Lung microvascular endothelial cell (primary cell): ENCODE data around the gene ZNF771. TPM values are rescaled to one million over a fixed set of nuclear protein-coding genes. Genes with fewer than 3 reads are reported as not detected.

Experiments
- DNase-seq, 2 donors: peaks; one replicate each; pipeline versions ENCODE4 v3.0.0 to v3.0.0-alpha.2; 2010; ENCODE audit warnings: low read depth in 2 of 2
- total RNA-seq: library from RNA; depleted of rRNA; stranded (reverse); fragments of >200 nt; gene quantifications from 2 replicates; pipeline ENCODE4 v1.2.1, GENCODE V29; 2014

ZNF771 gene
- total RNA-seq, 1 donor from 2014 or later, result 10.5 TPM

DNA sequence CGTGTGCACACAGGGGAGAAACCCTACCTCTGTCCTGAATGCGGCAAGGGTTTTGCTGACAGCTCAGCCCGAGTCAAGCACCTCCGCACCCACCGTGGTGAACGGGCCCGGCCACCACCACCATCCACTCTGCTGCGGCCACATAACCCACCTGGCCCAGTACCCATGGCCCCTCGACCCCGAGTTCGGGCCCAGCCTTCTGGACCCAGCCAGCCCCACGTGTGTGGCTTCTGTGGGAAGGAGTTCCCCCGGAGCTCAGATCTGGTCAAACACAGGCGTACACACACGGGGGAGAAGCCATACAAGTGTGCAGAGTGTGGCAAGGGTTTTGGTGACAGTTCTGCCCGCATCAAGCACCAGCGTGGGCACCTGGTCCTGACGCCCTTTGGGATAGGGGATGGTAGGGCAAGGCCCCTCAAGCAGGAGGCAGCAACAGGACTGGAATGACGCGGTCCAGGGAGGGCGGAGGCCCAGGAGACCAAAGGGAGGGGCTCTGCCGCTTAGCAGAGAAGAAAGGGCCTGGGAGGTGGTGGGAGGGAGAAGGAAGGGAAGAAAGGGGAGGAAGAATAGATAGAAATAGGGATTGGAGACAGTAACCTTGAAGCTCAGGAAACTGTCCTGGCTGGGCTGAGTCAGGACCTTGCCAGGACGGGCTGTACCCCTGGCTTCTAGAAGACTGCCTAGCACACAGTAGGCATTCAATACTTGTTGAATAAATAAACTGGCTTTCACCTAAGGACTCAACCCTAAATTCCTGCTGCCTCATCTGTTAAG is 8.6 kb upstream of the ZNF771 start:
- no peak for DNase-seq

DNA sequence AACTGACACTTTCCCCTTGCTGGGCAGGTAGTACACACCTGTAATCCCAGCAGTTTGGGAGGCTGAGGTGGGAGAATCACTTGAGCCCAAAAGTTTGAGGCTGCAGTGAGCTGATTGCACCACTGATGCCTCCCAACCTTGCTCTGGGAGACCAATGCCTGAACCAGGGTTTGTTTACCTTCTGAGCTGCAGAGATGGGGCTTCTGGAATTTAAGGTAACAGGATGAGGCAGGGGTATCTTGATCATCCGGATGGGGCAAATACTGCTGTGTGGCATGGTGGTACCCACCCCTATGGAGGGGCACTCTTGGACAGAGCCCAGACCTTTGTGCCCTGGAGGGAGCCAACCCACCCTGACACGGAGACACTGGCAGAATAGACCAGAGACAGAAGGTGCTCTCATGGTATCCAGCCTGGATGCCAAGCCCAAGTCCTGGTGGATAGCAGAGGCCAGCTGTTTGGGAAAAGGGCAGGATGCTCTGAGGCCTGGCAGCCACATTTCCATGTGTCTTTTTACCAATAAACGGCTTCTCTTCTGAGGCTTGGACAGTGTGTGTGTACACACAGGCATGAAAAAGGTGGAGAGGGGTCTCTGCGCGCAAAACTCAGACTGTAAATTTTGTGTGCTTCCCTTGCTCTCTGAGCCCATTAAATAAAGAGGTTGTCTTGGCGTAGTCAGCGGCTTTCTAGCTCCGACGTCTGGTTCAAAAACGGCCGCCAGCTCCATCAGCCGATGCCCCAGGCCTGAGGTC is 7.8 kb upstream of the ZNF771 start:
- DNase-seq, result no peak

DNA sequence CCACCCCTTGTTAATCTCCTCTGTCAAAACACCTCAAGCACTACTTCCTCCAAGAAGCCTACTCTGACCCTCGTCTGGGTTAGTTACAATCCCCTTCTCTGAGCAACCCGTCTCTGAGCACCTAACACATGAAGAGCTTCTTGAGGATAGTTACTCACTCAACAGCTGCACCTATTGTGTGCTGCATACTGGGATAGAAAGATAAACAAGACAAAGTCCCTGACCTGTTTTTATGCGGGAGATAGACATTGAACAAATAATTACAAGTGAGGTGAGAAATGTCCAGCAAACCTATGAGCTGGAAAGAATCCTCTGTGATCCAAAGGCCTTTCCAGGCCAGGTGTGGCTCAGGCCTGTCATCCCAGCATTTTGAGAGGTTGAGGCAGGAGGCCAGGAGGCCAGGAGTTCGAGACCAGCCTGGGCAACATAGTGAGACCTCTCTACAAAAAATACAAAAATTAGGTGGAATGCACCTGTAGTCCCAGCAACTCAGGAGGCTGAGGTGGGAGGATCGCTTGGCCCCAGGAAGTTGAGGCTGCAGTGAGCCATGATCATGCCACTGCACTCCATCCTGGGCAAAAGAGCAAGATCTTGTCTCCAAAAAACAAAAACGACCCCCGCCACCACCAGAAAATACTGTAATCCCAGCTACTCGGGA is 5.5 kb upstream of the ZNF771 start:
- no peak for DNase-seq

DNA sequence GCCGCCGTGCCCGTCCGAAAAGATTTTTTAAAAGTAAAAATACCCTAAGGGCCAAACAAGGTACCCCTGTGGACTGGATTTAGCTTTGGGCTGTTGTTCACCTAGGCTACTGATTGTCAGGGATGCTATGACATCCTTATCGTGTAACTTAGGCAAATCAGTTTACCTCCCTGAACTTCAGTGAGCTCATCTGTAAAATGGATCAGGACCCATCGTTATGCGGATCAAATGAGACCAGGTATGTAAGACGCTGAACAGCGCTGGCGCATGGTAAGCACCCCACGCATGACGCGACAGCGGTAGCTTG is 658 bp upstream of the ZNF771 start:
- DNase-seq, result no peak

DNA sequence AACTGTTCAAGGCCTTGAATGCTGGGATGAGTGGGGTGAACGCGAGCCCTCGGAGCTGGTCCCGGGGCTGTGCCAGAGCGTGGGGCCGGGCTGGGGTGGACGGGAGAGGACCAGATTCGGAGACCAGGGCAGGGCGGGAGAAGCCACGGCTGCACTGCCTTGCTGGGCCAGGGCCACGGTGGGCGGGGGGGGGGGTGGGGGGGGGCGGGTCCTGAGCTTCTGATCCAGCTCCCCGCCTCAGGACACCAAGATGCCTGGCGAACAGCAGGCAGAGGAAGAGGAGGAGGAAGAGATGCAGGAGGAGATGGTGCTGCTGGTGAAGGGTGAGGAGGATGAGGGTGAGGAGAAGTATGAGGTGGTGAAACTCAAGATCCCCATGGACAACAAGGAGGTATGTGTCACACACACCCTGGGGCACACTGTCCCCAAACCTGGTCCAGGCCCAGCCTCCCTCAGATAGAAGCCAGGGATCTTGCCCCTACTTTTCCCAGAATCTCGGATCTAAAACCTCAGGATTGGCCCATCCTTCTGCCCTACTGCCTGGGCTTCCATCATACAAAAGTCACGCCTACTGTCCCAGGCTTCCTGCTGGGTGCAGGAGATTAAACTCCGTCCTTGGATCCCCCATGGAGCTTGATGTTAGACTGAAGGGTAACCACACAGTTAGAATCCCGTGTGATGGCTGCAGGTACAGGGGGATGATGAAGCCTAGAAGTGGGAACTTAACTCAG is 563 bp downstream of the ZNF771 start:
- no peak for DNase-seq

DNA sequence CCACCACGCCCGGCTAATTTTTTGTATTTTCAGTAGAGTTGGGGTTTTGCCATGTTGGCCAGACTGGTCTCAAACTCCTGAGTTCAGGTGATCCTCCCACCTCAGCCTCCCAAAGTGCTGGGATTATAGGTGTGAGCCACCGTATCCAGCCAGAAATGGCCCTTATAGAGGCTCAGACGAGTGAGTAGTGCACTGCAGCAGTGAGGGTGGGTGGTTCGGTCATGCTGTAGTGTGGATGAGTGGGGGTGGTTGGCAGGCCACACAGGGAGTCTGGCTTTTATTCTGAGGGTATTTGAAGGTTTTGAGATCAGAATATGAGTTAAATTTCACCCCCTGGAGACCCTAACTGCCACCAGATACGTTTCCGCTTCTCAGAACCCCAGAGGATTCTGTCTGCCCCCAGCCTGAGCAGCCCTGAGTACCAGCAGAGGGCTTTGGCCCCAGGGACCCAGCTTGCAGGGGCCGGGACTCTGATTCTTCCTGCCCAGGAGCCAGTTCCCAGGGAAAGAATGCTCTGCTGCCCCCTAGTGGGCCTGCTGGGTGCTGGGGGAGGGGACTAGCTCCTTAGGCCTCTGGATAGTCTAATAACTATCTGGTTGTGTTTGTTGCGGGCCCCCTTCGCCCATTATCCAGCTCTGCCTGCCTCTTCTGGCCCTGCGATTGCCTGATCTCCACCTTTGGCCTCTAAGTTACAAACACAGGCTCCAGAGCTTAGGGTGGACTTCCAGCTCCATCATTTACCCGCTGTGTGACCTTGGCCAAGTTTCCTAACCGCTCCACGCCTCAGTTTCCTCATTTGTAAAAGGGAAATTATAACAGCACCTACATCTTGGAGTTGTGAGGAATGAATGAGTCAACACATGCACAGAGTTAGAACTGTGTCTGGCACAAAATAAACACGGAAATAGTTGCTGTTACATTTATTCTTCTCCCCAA is 2.0 kb downstream of the ZNF771 start:
- DNase-seq, result peak; percentile 88 to 91

DNA sequence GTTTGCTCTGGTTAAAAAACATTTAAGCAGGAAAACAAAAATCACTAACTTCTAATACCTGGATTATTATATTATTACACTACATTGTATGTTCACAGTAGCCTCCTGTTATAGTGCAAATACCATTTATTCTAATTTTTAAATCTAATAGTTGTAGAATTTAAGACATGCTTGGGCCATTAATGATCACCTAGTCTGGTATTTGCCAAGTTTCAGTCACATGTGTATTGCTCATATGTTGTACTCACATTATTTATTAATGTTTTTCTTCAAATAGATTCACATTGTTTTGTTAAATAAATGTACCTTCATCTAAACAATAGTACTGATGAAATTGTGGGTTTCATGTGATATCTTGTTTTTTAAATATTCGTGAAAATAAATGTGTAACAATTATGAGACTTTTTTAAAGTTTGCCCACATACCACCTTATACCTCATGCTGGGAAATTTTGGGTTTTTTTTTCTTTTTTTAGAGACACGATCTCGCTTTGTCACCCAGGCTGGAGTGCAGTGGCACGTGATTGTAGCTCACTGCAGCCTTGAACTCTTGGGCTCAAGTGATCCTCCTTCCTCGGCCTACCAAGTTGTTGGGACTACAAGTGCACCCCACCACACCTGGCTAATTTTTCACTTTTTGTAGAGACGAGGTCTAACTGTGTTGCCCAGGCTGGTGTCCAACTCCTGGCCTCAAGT is 5.9 kb downstream of the ZNF771 start:
- no peak for DNase-seq

DNA sequence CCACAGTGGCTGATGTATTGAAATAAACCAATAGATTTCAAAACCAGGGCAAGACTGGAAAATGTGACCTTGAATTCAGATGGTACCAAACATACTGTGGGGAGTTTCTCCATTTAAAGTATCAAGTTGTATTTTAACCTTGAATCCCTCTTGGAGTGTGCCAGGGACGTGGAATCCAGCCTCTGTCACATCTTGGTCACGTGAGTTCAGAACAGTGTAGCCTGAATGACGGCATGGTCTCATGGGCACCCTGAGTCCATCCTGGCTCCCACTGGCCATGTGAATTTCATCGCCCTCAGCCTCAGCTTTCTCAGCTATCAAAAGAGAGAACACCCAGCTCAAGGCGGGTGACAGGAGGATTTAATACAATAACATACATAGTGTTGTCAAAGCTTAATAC is 6.8 kb downstream of the ZNF771 start:
- no peak for DNase-seq

DNA sequence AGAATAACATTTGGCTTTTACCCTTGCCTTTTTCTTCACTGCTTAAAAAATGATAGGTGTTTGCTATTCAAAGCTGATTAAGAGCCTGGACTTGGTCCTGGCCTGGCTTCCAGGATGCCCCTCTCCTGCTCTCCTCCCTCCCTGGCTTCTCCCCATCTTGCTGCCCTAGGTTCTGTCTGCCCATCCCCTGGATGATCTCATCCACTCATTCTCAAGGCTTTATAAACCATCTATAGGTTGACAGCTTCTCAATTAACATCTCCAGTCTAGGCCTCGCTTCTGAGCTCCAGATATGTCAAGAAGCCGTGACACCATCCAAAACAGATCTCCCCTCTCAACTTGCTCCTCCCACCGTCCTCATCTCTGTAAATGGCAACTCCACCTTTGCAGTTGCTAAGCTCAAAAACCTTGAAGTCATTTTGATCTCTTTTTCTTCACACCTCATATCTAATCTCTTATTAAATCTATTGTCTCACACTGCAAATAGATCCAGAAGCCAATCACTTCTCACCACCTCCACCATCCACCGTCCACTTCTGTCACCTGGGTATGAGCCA is 8.7 kb downstream of the ZNF771 start:
- DNase-seq, result no peak

DNA sequence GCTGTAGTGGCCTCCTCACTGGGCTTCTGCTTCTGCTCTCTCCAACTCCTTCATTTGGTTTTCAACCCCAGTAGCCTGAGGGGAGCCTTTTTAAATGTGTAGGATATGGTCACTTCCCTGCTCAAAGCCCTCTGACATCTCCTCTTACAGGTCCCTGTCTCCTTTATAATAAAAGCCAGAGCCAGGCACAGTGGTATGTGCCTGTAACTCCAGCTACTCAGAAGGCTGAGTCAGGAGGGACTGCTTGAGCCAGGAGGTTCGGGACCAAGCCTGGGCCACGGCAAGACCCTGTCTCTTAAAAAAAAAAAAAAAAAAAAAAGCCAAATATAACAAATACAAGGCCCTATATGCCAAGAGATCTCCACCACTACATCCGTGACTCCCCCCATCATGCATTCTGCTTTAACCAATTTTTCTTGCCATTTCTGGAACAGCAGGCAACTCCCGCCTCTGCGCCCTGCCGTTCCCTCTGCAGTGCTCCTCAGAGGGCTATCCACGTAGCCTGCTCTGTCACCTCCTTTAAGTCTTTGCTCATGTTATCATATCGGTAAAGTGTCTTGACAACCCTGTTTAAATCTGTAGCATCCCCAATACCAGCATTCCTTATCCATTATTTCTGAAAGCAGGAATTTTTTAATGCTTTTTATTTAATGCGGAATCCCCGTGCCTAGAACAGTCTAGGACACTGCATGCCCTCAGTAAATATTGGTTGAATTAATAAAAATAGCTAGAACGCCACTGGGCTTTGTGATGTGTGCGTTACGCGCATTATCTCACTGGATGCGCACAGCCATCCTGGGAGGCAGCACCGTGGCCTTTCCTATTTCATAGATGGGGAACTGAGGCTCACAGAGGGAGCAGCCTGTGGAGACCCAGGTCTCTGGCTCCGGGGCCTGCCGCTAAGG is 9.5 kb downstream of the ZNF771 start:
- DNase-seq, result no peak

DNA sequence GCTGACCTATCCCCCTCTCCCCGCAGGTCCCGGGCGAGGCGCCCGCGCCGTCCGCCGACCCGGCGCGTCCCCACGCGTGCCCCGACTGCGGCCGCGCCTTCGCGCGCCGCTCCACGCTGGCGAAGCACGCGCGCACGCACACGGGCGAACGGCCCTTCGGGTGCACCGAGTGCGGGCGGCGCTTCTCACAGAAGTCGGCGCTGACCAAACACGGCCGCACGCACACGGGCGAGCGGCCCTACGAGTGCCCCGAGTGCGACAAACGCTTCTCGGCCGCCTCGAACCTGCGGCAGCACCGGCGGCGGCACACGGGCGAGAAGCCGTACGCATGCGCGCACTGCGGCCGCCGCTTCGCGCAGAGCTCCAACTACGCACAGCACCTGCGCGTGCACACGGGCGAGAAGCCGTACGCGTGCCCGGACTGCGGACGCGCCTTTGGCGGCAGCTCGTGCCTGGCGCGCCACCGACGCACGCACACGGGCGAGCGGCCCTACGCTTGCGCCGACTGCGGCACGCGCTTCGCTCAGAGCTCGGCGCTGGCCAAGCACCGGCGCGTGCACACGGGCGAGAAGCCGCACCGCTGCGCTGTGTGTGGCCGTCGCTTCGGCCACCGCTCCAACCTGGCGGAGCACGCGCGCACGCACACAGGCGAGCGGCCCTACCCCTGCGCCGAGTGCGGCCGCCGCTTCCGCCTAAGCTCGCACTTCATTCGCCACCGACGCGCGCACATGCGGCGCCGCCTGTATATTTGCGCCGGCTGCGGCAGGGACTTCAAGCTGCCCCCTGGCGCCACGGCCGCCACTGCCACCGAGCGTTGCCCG is 10.3 kb downstream of the ZNF771 start:
- peak; percentile 97 to 99 for DNase-seq

DNA sequence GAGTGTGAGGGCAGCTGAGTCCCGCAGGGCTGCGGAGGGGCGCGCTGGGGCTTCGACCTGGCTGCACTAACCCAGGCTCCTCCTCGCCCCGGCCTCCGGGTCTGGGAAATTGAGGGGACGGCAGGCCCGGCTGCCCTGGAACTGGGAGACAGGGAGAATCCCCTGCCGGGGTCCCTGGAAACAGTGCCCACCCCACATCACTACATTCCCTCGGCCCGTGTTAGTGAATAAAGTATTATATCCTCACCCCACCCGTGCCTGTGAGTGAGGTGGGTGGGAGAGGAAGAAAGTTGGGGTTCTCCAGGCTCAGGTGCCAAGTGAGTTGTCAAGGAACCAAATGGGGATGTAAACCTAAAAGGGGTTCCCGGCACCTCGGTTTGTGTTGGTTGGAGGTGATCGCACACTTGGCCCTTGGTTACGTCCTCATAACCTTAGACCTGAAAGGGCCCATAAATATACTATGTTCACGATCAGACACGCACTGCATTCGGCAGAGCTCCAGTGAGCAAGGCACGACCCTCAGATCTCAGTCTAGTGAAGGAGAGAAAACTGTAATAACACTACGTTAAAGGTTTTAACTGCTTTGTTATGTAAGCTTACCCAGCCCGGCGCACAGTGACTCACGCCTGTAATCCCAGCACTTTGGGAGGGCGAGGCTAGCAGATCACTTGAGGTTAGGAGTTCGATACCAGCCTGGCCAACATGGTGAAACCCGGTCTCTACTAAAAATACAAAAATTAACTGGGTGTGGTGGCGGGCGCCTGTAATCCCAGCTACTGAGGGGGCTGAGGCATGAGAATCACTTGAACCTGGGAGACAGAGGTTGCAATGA is 11.2 kb downstream of the ZNF771 start:
- no peak for DNase-seq

DNA sequence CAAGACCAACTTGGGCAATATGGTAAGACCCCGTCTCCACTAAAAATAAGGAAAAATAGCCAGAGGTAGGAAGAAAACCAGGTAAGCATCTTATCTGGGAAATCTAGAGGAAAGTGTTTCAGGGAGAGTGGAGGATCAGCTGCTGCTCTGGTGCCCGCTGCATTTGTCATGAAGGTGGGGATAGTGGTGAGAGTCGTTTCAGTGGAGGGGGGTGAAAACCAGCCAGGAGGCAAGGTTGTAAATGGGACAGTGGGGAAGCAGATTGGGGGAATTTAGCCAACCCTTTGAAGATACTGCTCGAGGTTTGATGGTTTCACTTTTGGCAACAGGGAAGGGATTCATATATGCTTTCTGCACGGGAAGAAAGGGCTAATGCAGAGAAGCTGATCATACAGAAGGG is 13.6 kb downstream of the ZNF771 start:
- DNase-seq, result no peak

DNA sequence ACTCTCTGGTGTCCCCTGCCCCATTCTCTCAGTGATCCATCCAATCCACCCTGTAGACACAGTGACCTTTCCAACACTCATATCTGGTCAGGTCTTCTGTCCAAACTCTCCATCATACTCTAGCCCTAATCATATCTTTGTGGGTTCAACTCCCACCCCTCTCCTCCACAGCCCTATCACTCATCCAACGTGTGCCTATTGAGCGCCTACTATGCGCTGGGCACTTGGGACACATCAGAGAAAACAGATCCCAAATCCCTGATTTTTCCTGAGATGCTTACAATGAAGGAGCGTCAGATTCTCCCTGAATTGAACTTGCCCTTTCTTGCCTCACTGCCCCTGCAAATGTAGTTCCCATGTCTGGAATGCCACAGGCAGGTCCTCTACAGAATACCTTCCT is 20.6 kb downstream of the ZNF771 start:
- no peak for DNase-seq

DNA sequence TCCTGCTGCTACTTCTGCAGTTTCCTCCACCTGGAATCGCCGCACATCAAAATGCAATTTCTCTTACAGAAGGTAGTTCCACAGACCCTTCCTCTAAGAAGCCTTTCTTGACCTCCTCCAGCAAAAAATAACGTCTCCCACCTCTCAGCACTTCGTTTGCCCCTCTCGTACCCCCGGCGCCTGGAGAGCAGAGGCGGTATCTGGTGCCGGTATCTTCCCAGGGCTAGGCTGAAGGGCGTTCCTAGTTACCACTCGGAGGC is 21.9 kb downstream of the ZNF771 start:
- no peak for DNase-seq

DNA sequence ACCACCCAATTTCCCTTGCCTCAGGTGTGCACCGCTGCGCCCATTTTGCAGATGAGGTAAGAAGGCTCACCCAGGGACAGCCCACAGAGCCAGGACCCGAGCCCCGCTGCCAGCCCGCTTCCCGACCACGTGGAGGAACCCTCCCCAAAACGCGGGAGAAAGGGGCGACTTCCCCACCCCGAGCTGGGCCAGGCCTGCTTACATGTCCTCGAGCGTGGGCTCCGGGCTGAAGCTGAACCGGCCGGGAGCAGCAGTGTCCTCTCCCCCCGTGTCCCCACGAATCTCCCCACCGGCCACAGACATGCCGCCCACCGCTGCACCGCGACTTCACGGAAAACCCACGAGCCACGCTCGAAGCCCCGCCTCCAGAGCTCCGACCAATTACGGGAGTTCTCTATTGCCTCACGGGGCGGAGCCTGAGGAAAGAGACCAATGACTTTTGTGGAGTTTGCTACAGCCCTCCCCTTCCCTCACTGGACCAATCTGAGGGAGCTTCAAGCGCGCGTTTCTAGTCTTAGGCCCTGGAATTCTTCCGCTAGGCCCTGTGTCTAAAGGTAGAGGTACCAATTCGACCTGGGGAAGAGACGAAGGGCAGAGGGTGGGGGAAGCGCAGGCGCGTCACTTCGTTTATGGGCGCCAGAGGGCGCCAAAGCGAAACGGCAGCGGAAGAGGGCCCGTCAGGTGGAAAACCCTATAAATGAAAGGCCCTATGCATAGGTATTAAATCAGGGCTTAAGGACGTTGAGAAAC is 22.4 kb downstream of the ZNF771 start, which contains the start of gene DCTPP1:
Gene DCTPP1 (minus strand): TSS at position 353 of the 750 bp plus-strand sequence. CDS start 50 bp downstream, at position 303.
- DNase-seq, result peak; percentile 97 to 98
